AG10803 (cell line): ENCODE results near the gene ADARB1.

Experiments used
- DNase-seq: peaks from one replicate; pipeline ENCODE4 v3.0.0; 2010; ENCODE audit warnings: low read depth
- H3K4me3 ChIP-seq: 2 replicates; pipeline ENCODE4 v1.5.1; 2011; ENCODE audit warnings: mild to moderate bottlenecking, low read length, control low read depth
- TF ChIP-seq, protein P1 (sequence below): conservative IDR thresholded peaks from 2 replicates; pipeline ENCODE4 v1.5.1; 2011; ENCODE audit warnings: mild to moderate bottlenecking, low read length, control low read depth, inconsistent platforms

Gene ADARB1

DNA sequence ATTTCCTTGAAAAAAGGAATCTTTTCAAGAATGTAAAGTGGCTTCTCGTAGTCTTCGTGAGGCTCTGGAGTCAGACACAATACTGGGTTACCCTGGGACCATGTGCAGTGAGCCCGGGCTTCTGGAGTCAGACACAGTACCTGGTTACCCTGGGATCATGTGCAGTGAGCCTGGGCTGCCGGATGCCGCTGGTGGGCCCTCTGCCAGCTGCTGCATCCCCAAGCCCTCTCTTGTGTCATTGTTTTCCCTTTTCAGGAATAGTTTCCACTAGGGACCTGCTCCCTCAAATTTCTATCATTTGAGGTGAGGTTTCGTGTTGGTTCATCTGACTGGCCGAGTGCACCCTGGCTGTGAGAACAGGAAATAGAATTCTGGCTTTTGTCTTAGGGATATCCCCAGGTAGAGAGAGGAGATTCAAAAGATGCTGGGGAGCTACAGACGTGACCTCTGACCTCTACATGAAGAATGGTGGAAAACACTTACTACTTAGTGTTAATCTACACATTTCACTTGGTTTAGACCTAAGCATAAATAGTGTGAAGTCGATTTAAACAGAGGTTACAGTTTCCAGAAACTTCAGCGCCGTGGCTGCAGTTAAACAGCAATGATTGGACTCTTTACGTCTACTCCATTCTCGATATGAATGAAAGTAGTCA, 10.6 kb downstream of the ADARB1 start:
- no peak overlapping the region for H3K4me3 ChIP-seq
- TF ChIP-seq, protein P1, sequence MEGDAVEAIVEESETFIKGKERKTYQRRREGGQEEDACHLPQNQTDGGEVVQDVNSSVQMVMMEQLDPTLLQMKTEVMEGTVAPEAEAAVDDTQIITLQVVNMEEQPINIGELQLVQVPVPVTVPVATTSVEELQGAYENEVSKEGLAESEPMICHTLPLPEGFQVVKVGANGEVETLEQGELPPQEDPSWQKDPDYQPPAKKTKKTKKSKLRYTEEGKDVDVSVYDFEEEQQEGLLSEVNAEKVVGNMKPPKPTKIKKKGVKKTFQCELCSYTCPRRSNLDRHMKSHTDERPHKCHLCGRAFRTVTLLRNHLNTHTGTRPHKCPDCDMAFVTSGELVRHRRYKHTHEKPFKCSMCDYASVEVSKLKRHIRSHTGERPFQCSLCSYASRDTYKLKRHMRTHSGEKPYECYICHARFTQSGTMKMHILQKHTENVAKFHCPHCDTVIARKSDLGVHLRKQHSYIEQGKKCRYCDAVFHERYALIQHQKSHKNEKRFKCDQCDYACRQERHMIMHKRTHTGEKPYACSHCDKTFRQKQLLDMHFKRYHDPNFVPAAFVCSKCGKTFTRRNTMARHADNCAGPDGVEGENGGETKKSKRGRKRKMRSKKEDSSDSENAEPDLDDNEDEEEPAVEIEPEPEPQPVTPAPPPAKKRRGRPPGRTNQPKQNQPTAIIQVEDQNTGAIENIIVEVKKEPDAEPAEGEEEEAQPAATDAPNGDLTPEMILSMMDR = no peak
- DNase-seq = no peak

DNA sequence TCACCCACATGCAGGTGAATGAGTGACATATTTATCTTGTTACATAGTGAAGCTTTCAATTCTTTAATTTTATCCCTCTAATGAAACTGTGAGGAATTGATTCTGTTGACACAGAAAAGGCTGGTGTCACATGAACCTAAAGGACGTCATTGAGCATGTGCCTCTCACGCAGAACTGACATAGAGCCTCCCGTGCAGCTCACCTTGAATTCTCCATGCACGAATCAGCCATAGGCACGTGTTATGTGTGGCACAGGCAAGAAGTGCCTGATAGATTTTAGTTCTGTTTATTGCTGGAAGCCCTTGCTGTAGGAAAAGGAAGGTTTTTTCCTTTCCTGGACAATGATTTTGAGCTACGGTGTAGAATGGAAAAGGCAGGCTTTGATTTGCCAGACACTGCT, 11.3 kb downstream of the ADARB1 start:
- no peak for DNase-seq
- TF ChIP-seq, protein P1 = no peak
- H3K4me3 ChIP-seq = no peak overlapping the region

DNA sequence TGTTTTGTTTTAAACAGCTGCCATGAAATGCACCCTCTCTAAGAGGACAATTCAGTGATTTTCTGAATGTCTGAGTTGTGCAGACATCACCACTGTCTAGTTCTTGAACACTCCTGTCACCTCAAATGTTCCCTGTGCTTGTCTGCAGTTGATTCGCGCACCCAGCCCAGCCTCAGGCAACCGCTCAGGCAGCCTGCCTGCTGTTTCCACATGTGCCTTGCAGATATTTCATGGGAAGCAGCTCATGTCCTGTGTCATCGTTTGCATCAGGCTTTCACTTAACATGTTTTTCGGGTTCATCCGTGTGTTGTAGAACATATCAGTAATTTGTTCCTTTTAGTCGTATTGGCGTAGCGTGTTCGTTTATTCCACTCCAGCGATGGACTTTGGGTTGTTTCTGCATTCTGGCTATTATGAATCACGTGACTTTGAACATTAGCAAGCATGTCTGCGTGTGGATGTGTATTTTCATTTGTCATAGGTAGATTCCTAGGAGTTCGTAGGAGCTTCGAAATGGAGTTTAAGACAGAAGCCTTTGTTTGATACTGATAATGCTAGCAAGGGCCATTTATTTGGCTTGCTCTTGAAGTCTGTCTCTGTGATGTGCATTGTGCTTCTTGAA, 12.1 kb downstream of the ADARB1 start:
- TF ChIP-seq, protein P1 = no peak
- DNase-seq = no peak
- H3K4me3 ChIP-seq = no peak overlapping the region

DNA sequence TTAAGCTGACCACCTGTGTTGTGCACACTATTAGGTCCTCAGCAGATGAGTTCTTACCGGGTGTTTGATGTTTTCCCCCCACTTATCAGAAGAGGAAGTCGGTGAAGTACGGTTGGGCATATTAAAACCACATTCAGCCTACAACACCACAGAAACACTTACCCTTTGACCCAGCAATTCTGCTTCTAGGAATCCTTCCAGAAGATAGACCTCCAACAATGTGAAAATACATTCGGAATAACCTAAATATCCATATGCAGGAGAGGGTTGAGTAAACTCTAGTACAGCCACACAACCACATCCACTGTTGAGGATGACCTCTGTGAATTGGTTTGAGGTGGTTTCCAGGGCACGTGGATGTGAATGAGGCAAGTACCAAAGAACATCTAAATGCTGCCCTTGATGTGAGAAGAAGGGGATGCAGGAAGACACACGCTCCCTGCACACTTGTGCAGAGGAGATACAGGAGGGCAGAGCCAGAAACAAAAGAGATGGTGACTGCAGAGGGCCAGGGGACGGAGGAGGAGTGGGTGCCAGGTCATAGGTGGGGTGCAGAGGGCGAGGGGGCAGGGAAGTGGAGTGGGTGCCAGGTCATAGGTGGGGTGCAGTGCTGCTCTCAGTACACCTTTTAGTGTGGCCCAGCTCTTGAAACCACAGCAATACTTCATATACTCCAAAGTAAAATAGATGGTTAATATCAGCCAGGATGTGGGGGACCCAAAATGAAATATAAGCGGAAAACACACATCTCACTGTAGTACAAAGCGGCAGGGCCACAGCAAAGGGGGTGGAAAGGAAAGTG, 12.8 kb downstream of the ADARB1 start:
- TF ChIP-seq, protein P1 = no peak
- H3K4me3 ChIP-seq = no peak overlapping the region
- DNase-seq = no peak

DNA sequence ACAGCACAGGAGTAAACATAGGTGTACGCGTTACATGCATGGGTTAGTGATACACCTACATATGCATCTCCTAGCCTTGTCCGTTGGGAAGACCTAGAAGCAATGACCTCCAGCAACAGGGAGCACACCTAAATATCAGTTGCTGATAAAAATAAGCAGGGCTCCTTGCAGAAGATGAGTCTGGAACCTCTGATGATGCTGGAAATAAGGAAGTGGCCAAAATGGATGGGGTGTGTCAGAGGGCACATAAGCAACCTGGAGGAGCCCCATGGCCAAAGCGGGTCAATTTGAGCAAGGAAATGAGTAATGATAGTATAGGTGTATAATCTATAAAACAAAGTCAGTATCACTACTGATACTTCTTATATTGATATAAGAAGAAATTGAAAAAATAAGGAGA, 13.7 kb downstream of the ADARB1 start:
- H3K4me3 ChIP-seq = no peak overlapping the region
- DNase-seq = no peak
- TF ChIP-seq, protein P1 = no peak

DNA sequence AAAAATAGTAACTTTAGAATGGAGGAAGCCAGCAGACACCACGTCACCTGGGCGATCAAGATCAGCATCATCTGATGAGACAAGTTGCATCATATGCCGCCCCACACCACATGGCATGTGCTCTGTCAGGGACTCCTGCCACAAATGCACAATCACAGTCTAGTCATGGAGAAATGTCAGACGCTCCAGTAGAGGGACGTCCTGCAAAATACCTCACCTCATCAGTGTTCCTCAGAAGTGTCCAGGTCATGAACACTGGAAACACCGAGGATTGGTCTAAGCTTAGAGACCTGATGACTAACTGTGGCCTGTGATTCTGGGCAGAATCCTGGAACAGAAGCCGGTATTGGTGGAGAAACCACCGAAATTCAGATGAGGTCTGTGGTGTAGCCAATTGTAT, 14.3 kb downstream of the ADARB1 start:
- TF ChIP-seq, protein P1 = no peak
- H3K4me3 ChIP-seq = no peak overlapping the region
- DNase-seq = no peak
